Activated T-cell treated with anti-CD3 and anti-CD28 coated beads, Interleukin-2, amount 50 U/mL, for 4 hours (primary cell): ENCODE measurements around the gene SNTB2. TPM values are rescaled to one million over a fixed set of nuclear protein-coding genes. Genes with fewer than 3 reads are reported as not detected.

ENCODE experiments used
- ATAC-seq, 2 donors: fragments of 200-7000 bp; cut with Tn5 transposase; one replicate each; pipeline ENCODE4 v1.10.0; 2021
- DNase-seq: peaks from one replicate; pipeline ENCODE4 v3.0.0-alpha.2; 2020
- H3K27me3 Mint-ChIP-seq: one replicate; pipeline ENCODE4 v1.8.0; 2021; ENCODE audit warnings: low read depth, mixed read lengths
- H3K36me3 Mint-ChIP-seq: one replicate; pipeline ENCODE4 v1.8.0; 2022; ENCODE audit warnings: mixed read lengths; ENCODE audit not compliant: insufficient read depth
- H3K4me1 Mint-ChIP-seq: one replicate; pipeline ENCODE4 v1.8.0; 2021; ENCODE audit warnings: low read depth, mixed read lengths
- H3K4me3 Mint-ChIP-seq: one replicate; pipeline ENCODE4 v1.8.0; 2021; ENCODE audit warnings: mild to moderate bottlenecking, moderate library complexity, mixed read lengths
- H3K9me3 Mint-ChIP-seq: one replicate; pipeline ENCODE4 v1.8.0; 2021; ENCODE audit warnings: mixed read lengths
- total RNA-seq, 3 donors: library from RNA; stranded (reverse); gene quantifications; one replicate each; pipeline ENCODE4 v1.2.1, GENCODE V29; 2021

SNTB2 gene
- total RNA-seq, 3 donors from 2014 or later = 11.7 to 15.5 (median 13.1) TPM

- peaks cover 7% of the 10 kb centered on the region for H3K4me1 Mint-ChIP-seq
- no peak overlapping the region for H3K4me3 Mint-ChIP-seq
- no peaks in the 10 kb centered on the region for H3K27me3 Mint-ChIP-seq
- ATAC-seq = no peak
- H3K9me3 Mint-ChIP-seq = no peaks in the 10 kb centered on the region
- H3K36me3 Mint-ChIP-seq = peaks cover 12% of the 10 kb centered on the region
- DNase-seq = no peak
Measured at GRCh38 chr16:69350536-69351133, 163.7 kb downstream of the SNTB2 start.

- H3K4me3 Mint-ChIP-seq = no peak within 1 kb of the TSS
- peaks cover 13% of the 10 kb centered on the region for H3K36me3 Mint-ChIP-seq
- H3K27me3 Mint-ChIP-seq = no peaks in the 10 kb centered on the region
- no peak for ATAC-seq
- H3K9me3 Mint-ChIP-seq = no peaks in the 10 kb centered on the region
- no peak for DNase-seq
- H3K4me1 Mint-ChIP-seq = peaks cover 2% of the 10 kb centered on the region
Measured at GRCh38 chr16:69351309-69352027, 164.5 kb downstream of the SNTB2 start, which contains the start of gene TMED6. Gene TMED6, minus strand, starts transcription at chr16:69351786. Its CDS starts 33 bp downstream, at chr16:69351753.

Other genes with a start within 250 kb of the SNTB2 start
- gene HAS3, start 81.5 kb upstream of the SNTB2 start, total RNA-seq = 1 to 10 TPM in 2 of 3 donors, under 1 TPM in 1; 0.58 to 1.7 (median 1.3) TPM
- gene CHTF8, start 54.6 kb upstream of the SNTB2 start, total RNA-seq = 100 to 1,000 TPM; 102 to 126 (median 106) TPM
- 100 to 1,000 TPM; 186 to 204 (median 197) TPM for gene UTP4, start 54.5 kb upstream of the SNTB2 start, total RNA-seq
- 10 to 100 TPM; 41.5 to 45.8 (median 44.1) TPM for gene VPS4A, start 124.2 kb downstream of the SNTB2 start, total RNA-seq
- gene PDF, start 143.4 kb downstream of the SNTB2 start, total RNA-seq = 10 to 100 TPM; 38.2 to 46.7 (median 43.4) TPM
- 10 to 100 TPM; 34.6 to 47.0 (median 43.1) TPM for gene COG8, start 152.4 kb downstream of the SNTB2 start, total RNA-seq
- gene NIP7, start 152.6 kb downstream of the SNTB2 start, total RNA-seq = 100 to 1,000 TPM; 129 to 136 (median 132) TPM
- gene TMED6, start 164.6 kb downstream of the SNTB2 start, total RNA-seq = 1 to 10 TPM in 2 of 3 donors, under 1 TPM in 1; 0.90 to 1.5 (median 1.1) TPM
- gene TERF2, start 198.8 kb downstream of the SNTB2 start, total RNA-seq = 10 to 100 TPM; 46.5 to 53.4 (median 49.0) TPM
- gene CYB5B, start 237.5 kb downstream of the SNTB2 start, total RNA-seq = 100 to 1,000 TPM; 112 to 124 (median 114) TPM